Upper lobe of left lung (tissue), 4 donors: ENCODE data around the gene OR1A1.

Experiments used
- CTCF ChIP-seq, 6 experiments: fragments of 450-650 bp in 4 of 6; fragments of 200-600 bp in 2 of 6; sonication (generic) in 2 of 6; IDR thresholded peaks; one replicate each; pipeline ENCODE4 v1.5.1; 2016 to 2019; ENCODE audit warnings: antibody characterized with exemption in 6 of 6
- POLR2AphosphoS5 ChIP-seq, 2 donors: sonication (generic); formaldehyde crosslinking; IDR thresholded peaks; one replicate each; pipeline ENCODE4 v1.5.1; 2017; ENCODE audit warnings: antibody characterized with exemption in 2 of 2

GRCh38 chr17:3207367-3207766 lies at the start of gene OR1A1:
- TF ChIP-seq POLR2AphosphoS5 (IDR thresholded peaks at IDR 0.05) (no peak), CTCF (IDR thresholded peaks at IDR 0.05) (no peak)
